Psoas muscle (tissue), 8 donors: ENCODE measurements around the gene ADAT3. TPM values are rescaled to one million over a fixed set of nuclear protein-coding genes. Genes with fewer than 3 reads are reported as not detected.

Source experiments
- ATAC-seq, 4 donors: fragments of 200-7000 bp; cut with Tn5 transposase; one replicate each; pipeline ENCODE4 v1.9.1; 2020; ENCODE audit warnings: moderate library complexity in 3 of 4, mild to moderate bottlenecking in 2 of 4
- DNase-seq, 2 donors: peaks; one replicate each; pipeline ENCODE4 v3.0.0-alpha.2; 2020
- H3K27ac ChIP-seq: fragments of 200-600 bp; one replicate; pipeline ENCODE4 v1.8.0; 2022
- H3K27me3 ChIP-seq, 3 donors: fragments of 200-600 bp in 1 of 3; one replicate each; pipeline versions ENCODE4 v1.6.1 to v1.8.0; 2013 to 2022; ENCODE audit warnings: low read length in 2 of 3, mild to moderate bottlenecking in 2 of 3, moderate library complexity in 1 of 3; ENCODE audit not compliant: insufficient read depth in 3 of 3
- H3K36me3 ChIP-seq, 2 donors: fragments of 200-600 bp in 1 of 2; one replicate each; pipeline versions ENCODE4 v1.6.1 to v1.8.0; 2013 to 2022; ENCODE audit warnings: low read depth in 1 of 2, mild to moderate bottlenecking in 1 of 2, moderate library complexity in 1 of 2; ENCODE audit not compliant: insufficient read depth in 1 of 2
- H3K4me1 ChIP-seq: fragments of 200-600 bp; one replicate; pipeline ENCODE4 v1.8.0; 2022
- H3K4me3 ChIP-seq: fragments of 200-600 bp; one replicate; pipeline ENCODE4 v1.8.0; 2022; ENCODE audit warnings: mild to moderate bottlenecking
- H3K9me3 ChIP-seq: fragments of 200-600 bp; one replicate; pipeline ENCODE4 v1.8.0; 2022
- CTCF ChIP-seq: fragments of 200-600 bp; IDR thresholded peaks from one replicate; pipeline ENCODE4 v1.8.0; 2022; ENCODE audit warnings: antibody characterized with exemption
- WGBS, 3 donors: extraction: QIAGEN DNeasy Blood & Tissue Kit; methylation state at CpG; one replicate each; pipeline versions ENCODE4 v1.1.6 to v1.1.7; 2013; 5-methylcytosine and 5-hydroxymethylcytosine counted together
- intact Hi-C, 2 donors: fragments of 100-400 bp; cut with DNase I; formaldehyde crosslinking; loops; one replicate each; pipeline versions ENCODE4 v1.11.0 to v1.14.2; 2022
- polyA plus RNA-seq, 3 donors: library from polyadenylated mRNA; stranded (reverse); fragments of 200-250 nt; gene quantifications; one replicate each; pipeline ENCODE4 v1.2.3, GENCODE V29; 2013
- total RNA-seq, 4 donors: library from RNA; stranded (reverse); fragmentation: NEBNext Ultra II Directional in 2 of 4; extraction: Animal tissue kit (Norgen Biotek cat#: 25700) in 2 of 4; gene quantifications; one replicate each; pipeline versions ENCODE4 v1.2.1 to v1.2.4, GENCODE V29; 2021 to 2023
- donor health status: healthy with polysubstance abuse.
- donor health status: DM: no; HTN: no; CAD: no; lungs with moderate emphysema.
- donor health status: Bipolar disorder and iron deficiency.
- donor health status: healthy.
- donor health status: DM: yes; HTN: yes; CAD: no.
- donor health status: DM: no; HTN: no; CAD: no.
- donor health status: DM: no; HTN: no; CAD: no.
- donor health status: DM: yes; HTN: yes; CAD: no.

The ADAT3 gene
- total and polyA plus RNA-seq, 7 donors, result 1.4 to 7.2 (median 2.2) TPM

DNA sequence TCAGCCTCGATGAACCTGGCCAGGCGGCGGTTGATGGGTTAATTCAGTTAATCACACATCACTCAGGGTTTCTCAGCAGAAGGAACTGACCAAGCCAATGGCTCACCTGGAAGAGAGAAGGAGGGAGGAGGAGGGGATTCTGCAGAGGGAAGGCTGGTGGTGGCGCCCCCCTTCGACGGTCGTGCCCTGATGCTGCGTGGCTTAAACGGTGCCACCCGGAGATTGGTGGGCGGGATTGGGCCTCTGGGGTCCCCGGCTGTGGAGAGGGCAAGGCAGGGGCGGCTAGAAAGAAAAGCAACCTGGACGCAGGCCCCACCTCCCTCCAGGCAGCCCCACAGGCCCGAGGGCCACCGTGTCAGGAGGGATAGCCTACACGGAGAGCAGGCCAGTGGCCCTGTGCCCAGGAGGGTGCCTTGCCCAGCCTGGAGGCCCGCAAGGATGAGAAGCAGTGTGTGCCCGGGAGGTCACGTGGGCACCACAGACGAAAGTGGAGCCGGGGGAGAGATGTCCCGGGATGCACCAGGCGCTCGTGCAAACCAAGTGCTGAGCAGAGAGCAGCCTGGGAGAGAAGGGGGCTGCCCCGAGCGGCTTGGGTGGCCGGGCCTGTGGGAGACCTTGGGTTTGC lies 51.8 kb downstream of the ADAT3 start:
- ATAC-seq, result peak; percentile 90 to 99 (median 98)
- WGBS, 3 donors, result 48 to 69% (median 49%) methylated on average over 27 to 28 of the region's 28 CpGs
- peak; percentile 66 to 91 for DNase-seq
- Histone ChIP-seq H3K27ac (peak overlapping the region; percentile 30), H3K9me3 (no peaks in the 10 kb centered on the region), H3K4me1 (peaks cover 8% of the 10 kb centered on the region), H3K4me3 (no peak overlapping the region), H3K36me3 (no peaks in the 10 kb centered on the region), H3K27me3 (no peaks in the 10 kb centered on the region)
- intact Hi-C loops, result no loop called here
- TF ChIP-seq CTCF, result no peak

DNA sequence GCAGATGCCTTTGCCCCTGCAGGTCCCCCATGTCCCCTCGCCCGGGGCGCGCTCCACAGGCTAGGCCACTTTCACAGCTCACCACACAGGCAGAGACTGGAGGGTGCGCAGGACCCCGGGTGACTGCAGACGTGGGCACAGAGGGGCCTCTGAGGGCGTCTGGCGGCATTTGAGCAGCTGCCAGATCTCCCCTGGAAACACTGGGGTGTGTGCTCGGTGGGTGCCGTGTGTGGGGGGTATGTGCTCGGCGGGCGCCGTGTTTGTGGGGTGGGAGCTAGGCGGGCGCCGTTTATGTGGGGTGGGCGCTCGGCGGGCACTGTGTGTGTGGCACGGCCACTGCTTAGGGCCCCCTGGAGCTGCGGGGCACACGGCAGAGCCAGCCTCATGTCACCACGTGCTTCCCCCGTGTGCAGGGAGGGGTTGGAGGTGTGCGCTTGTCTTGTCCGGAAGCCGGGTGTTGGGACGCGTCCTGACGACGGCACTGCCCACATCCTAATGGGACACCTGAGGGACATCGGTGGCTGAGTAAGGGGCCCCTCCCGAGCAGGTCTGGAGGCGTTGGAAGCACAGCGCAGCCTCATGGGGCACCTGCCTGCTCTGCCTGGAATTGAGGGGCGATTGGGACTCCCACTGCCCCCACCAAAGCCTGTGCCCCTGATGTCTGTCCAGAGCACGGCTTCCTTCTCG lies 52.5 kb downstream of the ADAT3 start:
- no peaks in the 10 kb centered on the region for H3K36me3 ChIP-seq
- WGBS, 3 donors, result 79 to 89% (median 84%) methylated on average over 34 to 40 of the region's 40 CpGs
- H3K4me1 ChIP-seq, result peaks cover 8% of the 10 kb centered on the region
- TF ChIP-seq CTCF, result no peak
- no peaks in the 10 kb centered on the region for H3K27me3 ChIP-seq
- ATAC-seq (peak in 1 of 4 donors; percentile 4), DNase-seq (no peak)
- H3K27ac ChIP-seq, result peak overlapping the region; percentile 30
- intact Hi-C loops, result no loop called here
- no peaks in the 10 kb centered on the region for H3K9me3 ChIP-seq
- no peak overlapping the region for H3K4me3 ChIP-seq

DNA sequence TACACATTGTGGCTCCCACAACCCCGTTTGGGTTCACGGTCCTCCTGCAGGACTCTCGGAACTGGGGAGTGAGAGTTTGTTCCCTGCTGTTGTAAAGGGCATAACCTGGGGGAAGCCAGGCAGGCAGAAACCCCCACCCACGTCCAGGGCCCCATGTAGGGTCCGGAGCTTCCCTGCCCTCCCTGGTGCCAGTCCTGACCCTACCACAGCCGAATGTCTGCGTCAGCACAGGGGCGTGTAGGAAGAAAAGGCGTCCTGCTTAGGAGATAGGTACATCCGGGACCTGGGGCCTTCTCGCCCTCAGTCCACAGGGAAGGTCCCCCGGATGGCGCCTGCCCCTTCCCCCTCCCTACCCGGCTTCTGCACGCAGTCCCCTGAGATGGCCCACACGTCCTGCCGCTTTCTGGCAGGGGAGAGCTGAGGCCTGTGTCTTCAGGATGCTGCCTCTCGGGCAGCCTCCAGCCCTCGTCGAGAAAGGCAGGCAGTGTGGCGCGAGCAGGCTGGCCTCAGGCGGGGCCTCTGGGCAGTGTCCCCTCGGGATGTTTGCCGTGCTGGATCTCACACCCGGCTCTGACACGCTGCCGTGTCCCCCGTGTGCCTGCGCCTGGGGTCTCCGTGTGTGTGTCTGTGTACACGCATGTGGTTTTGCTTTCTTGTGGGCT lies 54.9 kb downstream of the ADAT3 start:
- H3K9me3 ChIP-seq, result no peaks in the 10 kb centered on the region
- no peak overlapping the region for H3K4me3 ChIP-seq
- TF ChIP-seq CTCF, result no peak
- H3K27ac ChIP-seq, result no peak overlapping the region
- H3K27me3 ChIP-seq, result no peaks in the 10 kb centered on the region
- no peak for DNase-seq
- H3K4me1 ChIP-seq, result peaks cover 8% of the 10 kb centered on the region
- WGBS, 3 donors, result 90 to 95% (median 90%) methylated on average over 32 of the region's 32 CpGs
- H3K36me3 ChIP-seq, result no peaks in the 10 kb centered on the region
- intact Hi-C loops, result no loop called here
- no peak for ATAC-seq

- no peak overlapping the region for H3K27ac ChIP-seq
- H3K4me3 ChIP-seq, result no peak overlapping the region
- H3K4me1 ChIP-seq, result peaks cover 8% of the 10 kb centered on the region
- DNase-seq, result peak in 1 of 2 donors; percentile 51
- intact Hi-C loops, result no loop called here
- TF ChIP-seq CTCF, result no peak
- WGBS, 3 donors, result 91% methylated on average over 36 to 42 of the region's 42 CpGs
- ATAC-seq, result no peak
- no peaks in the 10 kb centered on the region for H3K36me3 ChIP-seq
- no peaks in the 10 kb centered on the region for H3K27me3 ChIP-seq
- H3K9me3 ChIP-seq, result no peaks in the 10 kb centered on the region
Observed at GRCh38 chr19:1961000-1961883, 56.0 kb downstream of the ADAT3 start.
